ENCODE data around the gene ELAPOR2. TPM values are rescaled to one million over a fixed set of nuclear protein-coding genes. Genes with fewer than 3 reads are reported as not detected.

The ELAPOR2 gene
- total RNA-seq, 2 donors from 2014 or later: 12.7 to 14.9 TPM

Other genes with a start within 250 kb of the ELAPOR2 start
- 10 to 100 TPM; 48.8 to 58.8 TPM for gene DMTF1, start 92.8 kb upstream of the ELAPOR2 start, total RNA-seq
- 10 to 100 TPM; 14.9 to 17.2 TPM for gene TMEM243, start 160.1 kb upstream of the ELAPOR2 start, total RNA-seq

All from left colon (tissue), 2 donors.